HG03095 (cell line): ENCODE data around the gene ABCC3.

Source experiments
- ATAC-seq: cut with Tn5 transposase; IDR thresholded peaks from one replicate; pipeline ENCODE4 v1.9.1; 2021; ENCODE audit warnings: moderate library complexity; ENCODE audit not compliant: unreplicated experiment

The ABCC3 gene

DNA sequence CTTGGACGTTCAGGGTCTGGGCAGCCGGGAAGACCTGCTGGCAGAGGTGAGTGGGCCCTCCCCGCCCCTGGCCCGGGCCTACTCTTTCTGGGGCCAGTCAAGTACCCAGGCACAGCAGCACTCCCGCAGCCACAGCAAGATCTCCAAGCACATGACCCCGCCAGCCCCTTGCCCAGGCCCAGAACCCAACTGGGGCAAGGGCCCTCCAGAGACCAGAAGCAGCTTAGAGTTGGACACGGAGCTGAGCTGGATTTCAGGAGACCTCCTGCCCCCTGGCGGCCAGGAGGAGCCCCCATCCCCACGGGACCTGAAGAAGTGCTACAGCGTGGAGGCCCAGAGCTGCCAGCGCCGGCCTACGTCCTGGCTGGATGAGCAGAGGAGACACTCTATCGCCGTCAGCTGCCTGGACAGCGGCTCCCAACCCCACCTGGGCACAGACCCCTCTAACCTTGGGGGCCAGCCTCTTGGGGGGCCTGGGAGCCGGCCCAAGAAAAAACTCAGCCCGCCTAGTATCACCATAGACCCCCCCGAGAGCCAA, 8.6 kb upstream of the ABCC3 start:
- ATAC-seq = no peak

DNA sequence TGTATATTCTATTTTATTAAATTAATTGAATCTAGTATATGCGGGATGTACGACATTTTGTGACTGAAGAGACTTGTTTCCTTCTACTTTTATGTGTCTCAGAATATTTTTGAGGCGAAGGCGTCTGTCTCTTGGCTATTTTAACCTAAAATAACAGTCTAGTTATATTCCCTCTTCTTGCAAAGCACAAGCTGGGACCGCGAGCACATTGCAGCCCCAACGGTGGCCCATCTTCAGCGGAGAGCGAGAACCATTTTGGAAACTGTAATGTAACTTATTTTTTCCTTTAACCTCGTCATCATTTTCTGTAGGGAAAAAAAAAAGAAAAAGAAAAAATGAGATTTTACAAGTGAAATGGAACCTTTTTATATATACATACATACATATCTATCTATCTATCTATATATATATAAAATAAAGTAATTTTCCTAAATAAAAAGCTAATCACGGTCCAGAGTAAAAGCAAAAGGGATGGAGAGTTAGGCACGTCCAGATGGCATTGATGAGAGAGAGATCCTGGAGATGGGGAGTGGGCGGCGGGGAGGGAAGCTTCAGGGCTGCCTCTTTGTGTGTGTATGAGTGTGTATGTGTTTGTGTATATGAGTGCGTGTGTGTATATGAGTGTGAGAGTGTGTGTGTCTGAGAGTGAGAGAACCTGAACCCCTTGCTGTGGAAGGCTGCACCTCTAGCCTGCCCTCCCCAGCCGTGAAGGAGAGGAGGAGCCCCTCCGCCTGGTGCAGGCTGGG, 7.5 kb upstream of the ABCC3 start:
- ATAC-seq = no peak

DNA sequence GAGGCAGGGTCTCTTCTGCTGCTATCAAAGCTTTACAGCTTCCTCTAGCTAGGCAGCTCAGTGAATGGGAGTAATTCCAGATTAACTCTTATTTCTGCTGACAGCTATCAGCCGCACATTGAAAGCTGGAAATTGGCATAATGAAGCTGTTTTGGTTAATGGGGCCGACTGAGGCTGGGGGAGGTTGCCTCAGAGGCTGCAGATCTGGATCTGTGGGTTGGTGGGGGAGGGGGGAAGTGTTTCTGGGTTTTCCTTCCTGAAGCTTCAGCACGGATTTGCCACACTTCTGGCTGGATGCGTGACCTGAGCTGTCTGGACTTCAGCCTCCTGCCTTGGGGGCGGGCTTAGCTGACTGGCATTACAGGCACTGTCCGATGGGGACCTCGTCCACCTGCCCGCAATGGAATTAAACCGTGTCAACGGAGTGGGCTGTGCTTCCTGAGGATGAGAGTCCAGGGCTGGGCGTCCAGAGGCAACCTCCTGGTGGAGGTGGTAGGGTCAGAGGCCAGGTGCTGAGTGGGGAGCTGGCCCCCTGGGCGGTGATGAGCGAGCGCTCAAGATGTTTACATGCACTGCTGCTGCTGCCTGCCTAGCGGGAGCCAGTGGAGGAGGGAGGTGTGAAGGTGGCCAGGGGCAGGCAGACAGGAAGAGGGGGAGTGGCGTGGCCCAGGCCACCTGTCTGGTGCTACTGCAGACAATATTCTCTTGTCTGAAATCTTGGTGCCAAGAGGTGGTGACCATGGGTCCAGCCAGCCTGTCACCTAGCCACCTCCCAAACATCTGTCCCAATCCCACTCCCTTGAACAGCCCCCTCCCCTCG, 6.7 kb upstream of the ABCC3 start:
- ATAC-seq = no peak

DNA sequence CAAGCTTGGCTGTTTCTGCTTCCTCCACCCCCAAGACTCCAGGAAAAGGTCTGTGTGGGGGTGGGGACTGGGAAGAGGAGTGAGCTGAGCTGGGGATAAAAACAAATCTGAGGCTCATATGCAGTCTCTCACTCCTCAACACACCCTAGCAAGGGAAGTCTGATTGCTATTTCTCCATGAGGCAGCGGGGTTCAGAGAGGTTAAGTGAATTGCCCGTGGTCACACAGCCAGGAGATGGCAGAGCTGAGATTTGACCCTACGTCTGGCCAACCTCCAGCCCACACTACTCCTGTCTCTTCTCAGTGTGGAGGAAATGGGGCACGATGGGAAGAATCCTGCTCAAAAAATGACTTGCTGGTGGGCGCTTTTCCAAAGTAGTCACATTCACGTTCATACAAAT, 4.8 kb upstream of the ABCC3 start:
- ATAC-seq = no peak

DNA sequence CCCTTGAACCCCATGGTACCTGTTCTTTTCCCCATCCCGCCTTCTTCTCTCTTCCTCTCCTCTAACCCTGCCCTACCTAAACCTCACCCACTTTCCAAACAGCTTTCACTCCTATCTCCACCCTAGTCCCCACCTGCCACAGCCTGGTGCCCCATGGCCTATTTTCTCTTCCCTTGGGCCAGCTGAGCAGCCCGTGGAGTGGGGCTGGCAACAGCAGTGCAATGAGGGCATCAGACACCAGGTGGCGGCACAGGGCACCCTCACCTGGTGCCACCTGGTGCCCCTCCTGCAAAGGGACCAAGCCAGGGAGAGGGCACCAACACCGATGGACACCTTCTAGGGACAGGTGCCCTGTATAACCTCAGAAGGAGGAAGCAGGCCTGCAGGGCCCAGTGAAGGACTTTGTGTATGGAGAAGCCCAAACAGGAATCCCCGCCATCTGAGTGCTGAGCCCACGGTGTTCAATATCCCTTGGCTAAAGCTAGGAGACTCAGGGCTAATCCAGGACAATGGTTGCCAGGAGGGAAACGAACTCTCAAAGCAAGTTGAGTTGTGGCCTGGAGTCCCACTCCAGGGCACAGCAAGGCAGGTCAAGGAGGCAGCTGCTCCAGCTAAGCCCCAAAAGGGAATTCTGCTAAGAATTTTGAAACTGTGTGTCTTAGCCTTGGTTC, 4.0 kb upstream of the ABCC3 start:
- no peak for ATAC-seq

DNA sequence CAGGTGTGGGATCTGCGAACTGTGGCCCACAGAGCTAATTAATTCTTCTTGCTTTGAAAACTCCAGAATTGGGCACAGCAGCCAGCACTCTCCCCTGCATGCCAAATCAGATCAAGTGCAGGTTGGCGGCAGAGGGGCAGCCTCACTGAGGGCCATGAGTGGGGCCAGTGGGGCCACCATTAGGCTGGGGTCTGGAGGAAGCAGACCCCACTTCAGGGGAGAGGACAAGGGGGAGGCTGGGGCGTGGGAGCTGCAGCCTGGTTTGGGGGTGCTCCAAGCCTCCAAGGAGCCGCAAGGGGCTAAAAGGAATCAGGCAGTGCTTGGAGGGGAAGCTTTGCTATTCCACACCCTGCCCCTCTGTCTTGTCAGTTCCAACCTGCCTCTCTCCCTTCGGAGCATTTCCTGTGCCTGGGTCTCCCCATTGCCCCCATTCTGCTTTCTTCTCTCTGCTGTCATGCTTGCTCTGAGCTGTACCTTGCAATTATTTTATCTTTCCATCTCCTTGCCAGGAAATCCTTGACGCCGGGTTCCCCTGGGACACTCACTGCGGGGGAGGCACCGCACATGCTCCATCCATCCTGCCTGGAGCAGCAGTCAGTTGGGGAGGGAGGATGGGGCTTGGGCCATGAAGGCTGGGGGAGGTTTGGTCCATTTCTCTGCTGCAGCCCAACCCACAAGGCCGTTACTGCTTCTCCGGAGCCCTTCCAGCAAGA, 3.3 kb upstream of the ABCC3 start:
- no peak for ATAC-seq

DNA sequence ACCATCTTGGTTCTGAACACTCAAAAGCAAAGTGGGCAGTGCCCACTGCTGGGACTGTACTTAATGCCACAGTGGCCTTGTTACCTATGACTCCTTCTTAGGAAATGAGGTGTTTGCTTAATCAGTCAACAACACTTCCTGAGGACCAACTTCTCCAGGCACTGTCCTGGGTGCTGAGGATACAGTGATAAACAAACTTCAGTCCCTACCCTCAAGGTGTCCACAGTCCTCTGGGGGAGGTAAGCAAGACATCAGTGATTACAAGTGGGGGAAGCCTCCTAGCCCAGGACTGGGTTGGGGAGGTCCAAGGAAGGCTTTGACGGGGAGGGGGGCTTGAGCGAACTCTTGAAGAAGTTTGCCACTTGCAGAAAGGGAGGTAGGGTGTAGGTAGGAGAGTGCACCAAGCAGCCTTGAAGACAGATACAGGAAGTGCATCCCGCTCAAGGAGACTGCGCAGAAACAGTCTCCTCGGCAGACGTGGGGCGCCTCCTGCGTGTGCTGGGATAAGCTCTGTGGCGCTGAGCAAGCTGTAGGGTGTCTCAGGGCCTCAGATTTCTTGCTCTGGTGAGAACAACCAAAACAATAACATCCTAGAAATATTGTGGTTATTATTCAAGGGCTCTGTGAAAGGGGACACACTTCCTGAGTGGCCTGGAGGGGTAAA, 2.6 kb upstream of the ABCC3 start:
- no peak for ATAC-seq

DNA sequence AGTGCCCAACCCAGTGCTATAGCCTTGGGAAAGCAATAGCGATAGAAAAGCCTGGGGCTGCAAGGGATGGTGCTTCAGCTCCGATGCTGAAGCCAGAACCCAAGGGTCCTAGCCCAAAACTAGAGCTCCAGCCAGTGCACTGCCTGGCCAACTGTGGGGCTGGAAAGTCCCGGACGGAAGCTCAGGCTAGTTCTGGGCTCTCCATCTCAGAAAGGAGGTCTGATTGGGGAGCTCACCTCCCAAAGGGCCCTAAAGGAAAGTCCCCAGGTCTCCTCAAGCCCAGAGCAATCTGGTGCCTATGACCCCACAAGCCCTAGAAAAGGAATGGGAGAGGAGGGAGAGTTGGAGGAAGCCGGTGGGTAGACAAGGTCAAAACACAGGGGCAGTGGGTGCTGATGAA, 2.0 kb upstream of the ABCC3 start:
- no peak for ATAC-seq

DNA sequence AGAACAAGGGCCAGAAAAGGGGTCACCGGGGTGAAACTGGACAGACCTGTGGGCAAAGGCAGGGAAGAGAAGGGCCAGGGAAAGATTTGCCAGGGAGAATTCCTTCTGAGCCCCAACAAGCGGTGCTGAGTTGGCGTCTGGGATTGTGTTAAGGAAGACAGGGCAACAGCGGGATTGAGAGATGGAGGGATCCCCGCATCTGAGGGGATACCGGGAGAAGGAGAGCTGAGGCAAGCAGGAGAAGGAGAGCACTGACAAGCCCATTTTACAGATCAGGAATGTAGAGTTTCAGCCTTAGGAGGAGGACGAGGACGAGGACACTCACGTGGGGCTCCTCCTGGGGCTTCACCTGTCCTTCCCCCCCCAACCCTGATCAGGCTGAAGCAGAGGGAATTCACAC, 998 bp upstream of the ABCC3 start:
- no peak for ATAC-seq

DNA sequence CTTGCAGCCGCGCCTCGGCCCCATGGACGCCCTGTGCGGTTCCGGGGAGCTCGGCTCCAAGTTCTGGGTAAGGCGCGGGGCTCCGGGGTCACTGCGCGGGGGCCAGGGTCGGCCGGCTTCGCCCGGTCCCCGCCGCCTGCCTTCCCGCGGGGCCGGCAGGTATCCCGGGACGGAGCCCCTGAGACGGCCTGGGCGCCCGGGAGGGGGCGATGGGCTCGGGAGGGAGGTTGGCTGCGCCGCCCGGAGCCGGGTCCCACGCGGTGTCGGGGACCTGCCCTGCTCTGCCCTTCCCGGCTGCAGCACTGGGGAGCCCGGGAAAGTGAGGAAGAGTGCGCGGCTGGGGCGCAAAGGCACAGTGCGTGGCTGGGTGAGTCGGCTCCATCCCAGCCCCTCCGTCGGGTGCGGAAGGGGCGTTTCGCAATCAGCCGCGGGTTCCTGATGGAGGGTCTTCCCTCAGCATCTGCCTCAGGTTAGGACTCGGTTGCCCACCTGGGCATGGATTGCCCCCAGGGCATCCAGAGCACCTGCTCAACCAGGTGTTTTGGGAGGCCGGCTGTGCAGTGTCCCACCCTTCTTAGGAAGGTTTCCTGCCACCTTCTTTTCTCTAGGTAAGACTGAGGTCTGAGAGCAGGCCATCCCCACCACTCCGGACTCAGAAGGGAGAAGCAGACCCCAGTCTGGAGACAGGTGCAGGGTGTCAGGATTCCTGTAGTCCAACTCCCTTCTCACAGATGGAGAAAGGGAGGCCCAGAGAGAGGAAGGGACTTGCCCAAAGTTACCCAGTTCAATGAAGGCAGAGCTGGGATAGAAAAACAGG, 442 bp downstream of the ABCC3 start:
- ATAC-seq = no peak

DNA sequence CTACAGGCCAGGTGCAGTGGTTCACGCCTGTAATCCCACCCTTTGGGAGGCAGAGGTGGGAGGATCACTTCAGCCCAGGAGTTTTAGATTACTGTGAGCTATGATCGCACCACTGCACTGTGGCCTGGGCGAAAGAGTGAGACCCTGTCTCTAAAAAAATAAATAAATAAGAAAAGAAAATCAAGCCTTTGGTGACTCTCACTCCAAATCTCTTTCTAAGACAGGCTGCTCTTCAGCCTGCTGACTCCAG, 976 bp downstream of the ABCC3 start:
- ATAC-seq = no peak

DNA sequence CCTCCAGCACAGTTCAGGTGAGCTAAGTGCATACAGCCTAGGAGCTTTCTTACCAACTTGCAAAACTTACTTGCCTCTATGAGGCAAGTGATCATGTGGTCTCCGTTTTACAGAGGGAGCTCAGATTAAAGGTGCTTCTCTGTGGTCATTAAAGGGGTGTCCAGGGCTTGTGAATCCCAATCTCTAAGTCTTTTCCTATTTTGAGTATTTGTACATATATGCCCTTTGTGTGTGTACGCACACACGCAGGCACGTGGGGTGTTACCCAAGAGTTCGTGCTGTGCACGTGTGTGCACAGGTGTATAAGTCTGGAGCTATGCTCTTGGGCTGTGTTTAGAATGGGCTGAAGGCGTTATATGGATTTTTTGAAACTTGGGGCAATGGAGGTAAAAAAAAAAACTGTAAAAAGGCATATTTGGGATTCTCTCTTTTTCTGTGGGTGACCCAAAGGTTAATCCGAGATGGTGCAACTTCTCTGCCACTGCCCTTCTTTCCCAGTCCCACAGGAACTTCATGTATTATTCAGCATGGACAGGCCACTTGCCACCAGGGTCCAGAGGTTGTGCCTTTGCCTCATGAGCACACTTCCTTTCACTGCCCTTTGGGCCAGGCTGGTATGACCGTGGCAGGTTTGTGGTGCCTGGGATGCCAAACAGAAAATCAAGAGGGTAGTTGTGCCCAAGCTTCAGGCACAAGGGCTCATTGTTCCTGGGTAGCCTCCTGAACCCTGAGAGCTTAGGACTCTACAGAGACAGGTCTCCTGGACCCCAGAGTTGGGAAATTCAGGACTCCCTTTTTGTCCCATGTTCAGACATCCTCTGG, 1.5 kb downstream of the ABCC3 start:
- no peak for ATAC-seq

DNA sequence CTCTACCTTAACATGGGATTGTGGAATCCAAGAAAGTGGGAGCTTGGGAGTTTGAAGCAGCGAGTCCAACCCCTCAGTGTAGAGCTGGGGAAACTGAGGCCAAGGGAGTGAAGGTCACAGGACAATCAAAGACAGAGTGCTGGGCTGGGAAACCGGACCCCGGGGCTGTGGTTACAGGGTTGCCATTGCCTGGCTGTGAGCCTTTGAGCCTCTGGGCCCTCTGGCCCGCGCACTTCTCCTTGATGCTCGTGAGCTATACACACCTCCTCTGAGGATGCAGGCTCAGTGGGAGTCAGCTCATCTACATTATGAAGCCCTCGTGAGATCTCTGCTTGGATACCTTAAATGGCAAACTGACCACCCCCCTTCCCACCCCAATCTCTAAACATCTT, 2.1 kb downstream of the ABCC3 start:
- no peak for ATAC-seq

DNA sequence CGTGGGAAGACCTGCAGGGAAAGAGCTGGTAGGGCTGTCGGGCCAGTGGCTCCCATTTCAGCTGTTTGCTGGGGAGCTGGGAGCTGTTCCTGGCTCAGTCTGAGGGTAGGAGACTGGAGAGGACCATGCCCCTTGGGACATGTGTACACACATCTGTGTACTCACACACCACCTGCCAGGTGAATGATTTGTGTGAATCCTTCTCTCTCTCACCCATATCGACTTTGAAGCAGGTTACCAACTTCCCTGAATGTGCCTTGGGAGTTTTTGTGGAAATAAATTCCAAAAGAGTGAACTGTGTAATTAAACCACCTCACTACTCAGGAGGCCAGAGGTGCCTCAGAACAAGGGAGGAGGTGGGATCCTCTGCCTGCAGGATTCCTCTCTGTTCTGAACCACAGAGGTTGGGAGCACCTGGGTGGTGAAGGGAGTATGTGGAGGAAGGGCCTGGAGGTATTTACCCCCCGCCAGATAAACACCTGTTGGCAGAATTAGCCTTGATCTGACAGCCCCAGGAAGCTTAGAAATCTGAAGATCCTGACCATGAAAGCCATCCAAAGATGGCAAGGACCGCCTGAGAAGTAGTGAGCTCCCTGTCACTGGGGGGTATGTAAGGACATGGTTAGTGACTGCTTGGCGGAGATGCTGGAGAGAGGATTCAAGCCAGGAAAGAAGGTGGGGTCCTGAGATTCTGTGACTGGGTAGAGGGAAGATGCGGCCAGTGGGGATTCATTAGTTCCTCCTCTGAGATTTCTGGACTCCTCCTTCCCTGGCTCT, 3.3 kb downstream of the ABCC3 start:
- ATAC-seq = no peak

DNA sequence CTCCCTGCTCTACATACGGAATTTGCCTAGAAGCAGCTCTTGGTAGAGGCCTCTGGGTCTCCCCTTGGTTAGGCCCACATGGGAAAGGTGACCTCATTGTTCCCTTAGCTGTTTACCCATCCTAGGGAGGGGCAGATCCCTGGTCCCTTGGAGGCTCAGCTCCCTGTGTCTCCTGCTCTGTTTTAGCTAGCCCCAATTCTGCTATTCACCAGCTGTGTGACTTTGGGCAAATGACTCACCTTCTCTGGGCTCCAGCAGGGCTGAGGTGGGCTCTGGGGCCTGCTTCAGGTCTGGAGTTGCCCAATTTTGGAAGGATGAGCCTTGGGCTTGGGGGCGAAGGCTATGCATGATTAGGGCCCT, 3.9 kb downstream of the ABCC3 start:
- ATAC-seq = no peak

DNA sequence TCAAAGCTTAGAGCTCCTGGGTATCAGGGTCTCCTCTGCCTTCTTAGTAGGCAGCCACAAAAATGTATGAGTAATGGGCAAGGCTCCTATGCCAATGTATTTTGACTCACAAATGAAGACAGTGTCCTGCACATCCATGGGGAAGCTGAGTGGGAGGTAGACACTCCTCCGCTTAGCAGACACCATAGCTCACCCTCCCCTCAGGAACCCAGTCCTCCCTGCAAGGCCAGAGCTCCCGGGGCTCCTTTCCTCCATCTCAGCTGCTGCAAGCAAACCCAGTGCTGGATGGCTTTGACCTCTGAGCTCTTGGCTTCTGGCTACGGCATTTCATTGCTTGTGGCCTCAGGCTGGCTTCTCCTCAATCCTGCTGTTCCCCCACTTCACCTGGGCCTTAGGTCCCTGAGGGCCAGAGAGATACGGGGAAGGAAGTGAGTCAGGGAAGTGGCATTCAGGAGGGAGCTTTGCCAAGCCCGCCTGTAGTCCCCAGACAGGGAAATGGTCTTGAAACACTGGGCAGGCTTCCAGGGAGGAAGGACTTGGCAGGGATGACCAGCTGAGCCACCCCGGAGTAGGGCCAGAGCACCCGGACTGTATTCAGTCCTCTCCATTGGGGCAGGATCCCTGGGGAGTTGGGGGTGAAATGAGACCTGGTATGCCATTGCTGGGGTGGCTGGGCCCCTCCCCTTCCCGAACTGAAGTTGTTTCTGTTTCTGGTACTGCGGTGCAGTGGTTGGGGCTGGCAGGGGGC, 4.5 kb downstream of the ABCC3 start:
- ATAC-seq = no peak

DNA sequence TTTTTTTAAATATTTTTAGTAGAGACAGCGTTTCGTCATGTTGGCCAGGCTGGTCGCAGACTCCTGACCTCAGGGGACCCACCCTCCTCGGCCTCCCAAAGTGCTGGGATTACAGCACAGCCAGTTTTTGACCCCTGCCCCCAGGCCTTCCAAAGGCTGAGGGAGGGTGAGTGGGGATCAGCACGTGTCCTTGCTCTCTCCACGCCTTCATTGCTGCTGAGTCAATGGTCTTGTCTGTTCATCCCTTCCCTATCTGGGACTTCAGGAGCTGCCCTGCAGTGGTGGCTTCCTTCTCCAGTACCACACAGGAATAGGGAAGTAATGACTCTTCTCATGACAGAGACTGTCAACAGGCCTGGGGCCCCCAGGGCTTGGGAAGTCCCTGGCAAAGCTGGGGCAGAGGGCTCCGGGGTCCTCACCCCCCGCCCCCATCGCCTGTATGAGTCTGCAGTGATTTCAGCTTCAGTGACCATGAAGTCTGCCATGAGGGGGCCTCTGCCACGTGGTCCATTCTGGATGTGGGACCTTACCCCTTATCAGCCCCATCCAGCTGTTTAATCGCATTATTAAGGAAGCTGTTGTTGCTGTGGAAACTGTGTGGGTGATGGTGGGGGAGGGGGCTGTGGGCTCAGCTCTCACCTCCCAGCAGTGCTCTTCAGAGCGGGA, 6.1 kb downstream of the ABCC3 start:
- no peak for ATAC-seq
